GM19025 (cell line): ENCODE measurements around the gene FCN1.
"Not testable (repeated sequence)": the region's sequence is repeated elsewhere in the genome, so short reads cannot be mapped to it uniquely, and the experiment has no call there.

Source experiments
- ATAC-seq: cut with Tn5 transposase; IDR thresholded peaks from one replicate; pipeline ENCODE4 v1.9.1; 2021; ENCODE audit warnings: mild to moderate bottlenecking, low read depth, moderate library complexity; ENCODE audit not compliant: unreplicated experiment

Gene FCN1

GRCh38 chr9:134860510-134860909 lies 57.2 kb downstream of the FCN1 start:
- no peak for ATAC-seq

- no peak for ATAC-seq
Measured at GRCh38 chr9:134858051-134858841, 59.5 kb downstream of the FCN1 start.

GRCh38 chr9:134857451-134857850 lies 60.3 kb downstream of the FCN1 start:
- ATAC-seq, result not testable (repeated sequence)

- ATAC-seq, result no peak
Measured at GRCh38 chr9:134855900-134856377, 61.8 kb downstream of the FCN1 start.
